Heart left ventricle (tissue), 16 donors: Measurements from ENCODE around the gene NFILZ. TPM values are rescaled to one million over a fixed set of nuclear protein-coding genes. Genes with fewer than 3 reads are reported as not detected.
"Not testable (repeated sequence)": the region's sequence is repeated elsewhere in the genome, so short reads cannot be mapped to it uniquely, and the experiment has no call there.

Source experiments
- ATAC-seq, 4 donors: fragments of 200-7000 bp; cut with Tn5 transposase; one replicate each; pipeline ENCODE4 v1.9.1; 2020 to 2022; ENCODE audit warnings: moderate library complexity in 4 of 4, mild to moderate bottlenecking in 3 of 4, moderate number of reproducible peaks in 1 of 4
- DNase-seq, 5 donors: peaks; one replicate each; pipeline ENCODE4 v3.0.0-alpha.2; 2020
- H3K27ac ChIP-seq, 12 donors: fragments of 200-600 bp; sonication (generic) in 4 of 12; one replicate each; pipeline versions ENCODE4 v1.5.0 to v1.8.0; 2016 to 2022; ENCODE audit warnings: mild to moderate bottlenecking in 2 of 12
- H3K27me3 ChIP-seq, 9 donors: fragments of 200-600 bp; sonication (generic) in 2 of 9; one replicate each; pipeline versions ENCODE4 v1.5.1 to v1.8.0; 2016 to 2022; ENCODE audit warnings: mild to moderate bottlenecking in 3 of 9
- H3K36me3 ChIP-seq, 9 donors: fragments of 200-600 bp; sonication (generic) in 2 of 9; one replicate each; pipeline versions ENCODE4 v1.5.0 to v1.8.0; 2018 to 2022; ENCODE audit warnings: mild to moderate bottlenecking in 2 of 9
- H3K4me1 ChIP-seq, 12 donors: fragments of 200-600 bp; sonication (generic) in 4 of 12; one replicate each; pipeline versions ENCODE4 v1.5.0 to v1.8.0; 2016 to 2022; ENCODE audit warnings: mild to moderate bottlenecking in 3 of 12
- H3K4me3 ChIP-seq, 12 donors: fragments of 200-600 bp; sonication (generic) in 4 of 12; one replicate each; pipeline versions ENCODE4 v1.5.0 to v1.8.0; 2017 to 2022; ENCODE audit warnings: mild to moderate bottlenecking in 9 of 12, moderate library complexity in 4 of 12
- H3K9me3 ChIP-seq, 12 donors: fragments of 200-600 bp; sonication (generic) in 4 of 12; one replicate each; pipeline versions ENCODE4 v1.5.0 to v1.8.0; 2016 to 2022; ENCODE audit warnings: mild to moderate bottlenecking in 1 of 12
- CTCF ChIP-seq, 12 donors: fragments of 200-600 bp; sonication (generic) in 4 of 12; IDR thresholded peaks; one replicate each; pipeline versions ENCODE4 v1.5.0 to v1.8.0; 2018 to 2022; ENCODE audit warnings: antibody characterized with exemption in 12 of 12, mild to moderate bottlenecking in 5 of 12
- POLR2A ChIP-seq, 2 donors: fragments of 450-650 bp; IDR thresholded peaks; one replicate each; pipeline ENCODE4 v1.6.1; 2017; ENCODE audit warnings: antibody characterized with exemption in 2 of 2, mild to moderate bottlenecking in 2 of 2, moderate library complexity in 2 of 2
- WGBS, 4 donors: extraction: QIAGEN DNeasy Blood & Tissue Kit in 2 of 4; methylation state at CpG; one replicate each; pipeline versions ENCODE4 v1.1.5 to v1.1.7; 2013 to 2018; 5-methylcytosine and 5-hydroxymethylcytosine counted together
- intact Hi-C, 10 donors: fragments of 100-400 bp; cut with DNase I; formaldehyde crosslinking; loops; one replicate each; pipeline versions ENCODE4 v1.11.1 to v1.14.2; 2022
- polyA plus RNA-seq, 2 donors: library from polyadenylated mRNA; stranded (reverse); fragments of 200-250 nt; gene quantifications; one replicate each; pipeline ENCODE4 v1.2.3, GENCODE V29; 2013
- total RNA-seq, 9 donors: library from RNA; depleted of rRNA in 2 of 9; stranded (reverse); fragments of >200 nt in 2 of 9; fragmentation: NEBNext Ultra II Directional in 3 of 9; extraction: Animal tissue kit (Norgen Biotek cat#: 25700) in 3 of 9; gene quantifications; one replicate each; pipeline versions ENCODE4 v1.1.0 to v1.2.4, GENCODE V29; 2016 to 2023
- donor health status: ischemic (EF 13 %, LVEDD 7.1; RV severe dilation, severe dysfunction).
- donor health status: healthy with polysubstance abuse.
- donor health status: DM: no; HTN: yes; CAD: no.
- donor health status: DM: no; HTN: no; CAD: no.
- donor health status: ischemic (EF 25% LVEDD 6.9; RV normal size, moderate dysfunction).
- donor health status: ischemic (EF 25% LVEDD 5.7; RV mildly dilated, moderate dysfunction).
- donor health status: healthy.
- donor health status: DM: yes; HTN: yes; CAD: no.
- donor health status: ischemic (EF 35%, LVEDD 5.7; RV mildly dilated, moderate dysfunction).
- donor health status: nonischemic (EF 11% LVEDD 7.7; RV severe dilation, severe dysfunction).
- donor health status: DM: yes; HTN: yes; CAD: no.
- donor health status: PGD.
- donor health status: ischemic (EF 29% LVEDD 5.4; RV normal size, mild dysfunction).
- donor health status: nonischemic (EF 23%, LVEDD 6.1; RV moderate dilation, normal function).

Gene NFILZ
- total and polyA plus RNA-seq, 11 donors = not detected

GRCh38 chr19:8614455-8614854 lies 16.0 kb upstream of the NFILZ start:
- Histone ChIP-seq H3K36me3 (no peaks in the 10 kb centered on the region), H3K9me3 (no peaks in the 10 kb centered on the region), H3K27me3 (peaks cover 0 to 4% (median 0%) of the 10 kb centered on the region in 9 donors), H3K27ac (no peak overlapping the region), H3K4me3 (no peak overlapping the region), H3K4me1 (peaks cover 0 to 16% (median 5%) of the 10 kb centered on the region in 12 donors)
- intact Hi-C loops = no loop called here
- no peak for DNase-seq
- TF ChIP-seq CTCF (IDR thresholded peaks at IDR 0.05) = no peak
- no peak for TF ChIP-seq POLR2A (IDR thresholded peaks at IDR 0.05)
- 71 to 85% (median 81%) methylated on average over 2 of the region's 2 CpGs for WGBS, 4 donors
- no peak for ATAC-seq

- Histone ChIP-seq H3K27me3 (peaks cover 0 to 4% (median 0%) of the 10 kb centered on the region in 9 donors), H3K36me3 (no peaks in the 10 kb centered on the region), H3K9me3 (no peaks in the 10 kb centered on the region), H3K4me3 (no peak overlapping the region), H3K27ac (no peak overlapping the region), H3K4me1 (peaks cover 0 to 13% (median 5%) of the 10 kb centered on the region in 12 donors)
- WGBS, 4 donors = 32 to 37% (median 35%) methylated on average over 6 of the region's 6 CpGs
- no peak for ATAC-seq
- TF ChIP-seq CTCF (IDR thresholded peaks at IDR 0.05) = no peak
- no peak for TF ChIP-seq POLR2A (IDR thresholded peaks at IDR 0.05)
- DNase-seq = no peak
- intact Hi-C loops = loop anchor here in 3 of 10 donors (5.0 kb wide), 1 partner anchor 33 kb away; no protein-coding TSS in a partner anchor
Observed at GRCh38 chr19:8615024-8615423, 15.4 kb upstream of the NFILZ start.

GRCh38 chr19:8615813-8616596 lies 14.4 kb upstream of the NFILZ start:
- H3K27ac ChIP-seq = no peak overlapping the region
- WGBS, 4 donors = 37 to 44% (median 40%) methylated on average over 21 to 23 of the region's 23 CpGs
- no peak overlapping the region for H3K4me3 ChIP-seq
- peak in 2 of 4 donors; percentile 40 to 53 for ATAC-seq
- no peaks in the 10 kb centered on the region for H3K9me3 ChIP-seq
- peaks cover 0 to 13% (median 5%) of the 10 kb centered on the region in 12 donors for H3K4me1 ChIP-seq
- DNase-seq = peak in 4 of 5 donors; percentile 49 to 82 (median 60)
- H3K36me3 ChIP-seq = no peaks in the 10 kb centered on the region
- peak; percentile 74 to 96 (median 82) for TF ChIP-seq CTCF (IDR thresholded peaks at IDR 0.05)
- no peak for TF ChIP-seq POLR2A (IDR thresholded peaks at IDR 0.05)
- intact Hi-C loops = loop anchor here in 3 of 10 donors (5.0 kb wide), 1 partner anchor 34 kb away; no protein-coding TSS in a partner anchor
- H3K27me3 ChIP-seq = peaks cover 0 to 5% (median 0%) of the 10 kb centered on the region in 9 donors

GRCh38 chr19:8616861-8617260 lies 13.6 kb upstream of the NFILZ start:
- DNase-seq = no peak
- intact Hi-C loops = loop anchor here in 3 of 10 donors (5.0 kb wide), 1 partner anchor 35 kb away; no protein-coding TSS in a partner anchor
- Histone ChIP-seq H3K4me3 (no peak overlapping the region), H3K4me1 (peaks cover 0 to 7% (median 0%) of the 10 kb centered on the region in 12 donors), H3K36me3 (no peaks in the 10 kb centered on the region), H3K9me3 (no peaks in the 10 kb centered on the region), H3K27me3 (peaks cover 0 to 7% (median 0%) of the 10 kb centered on the region in 9 donors), H3K27ac (no peak overlapping the region)
- WGBS, 4 donors = 76 to 83% (median 79%) methylated on average over 6 of the region's 6 CpGs
- no peak for TF ChIP-seq POLR2A (IDR thresholded peaks at IDR 0.05)
- no peak for TF ChIP-seq CTCF (IDR thresholded peaks at IDR 0.05)
- no peak for ATAC-seq

- not testable (repeated sequence) for H3K36me3 ChIP-seq, ATAC-seq
Observed at GRCh38 chr19:8617325-8617724, 13.1 kb upstream of the NFILZ start.

More at GRCh38 chr19:8617325-8617724, 13.1 kb upstream of the NFILZ start:
- not testable (repeated sequence) for H3K4me1 ChIP-seq, DNase-seq, H3K9me3 ChIP-seq, H3K27ac ChIP-seq, H3K27me3 ChIP-seq, H3K4me3 ChIP-seq
- intact Hi-C loops = loop anchor here in 3 of 10 donors (5.0 kb wide), 1 partner anchor 35 kb away; no protein-coding TSS in a partner anchor
- 65 to 70% (median 68%) methylated on average over 13 to 15 of the region's 15 CpGs for WGBS, 4 donors
